ENCODE measurements around the gene LRRK1. TPM values are rescaled to one million over a fixed set of nuclear protein-coding genes. Genes with fewer than 3 reads are reported as not detected.

The LRRK1 gene
- polyA plus RNA-seq, 2 of the 4 experiments (the other 2 are of a cell fraction), result 12.2 to 17.7 TPM

DNA sequence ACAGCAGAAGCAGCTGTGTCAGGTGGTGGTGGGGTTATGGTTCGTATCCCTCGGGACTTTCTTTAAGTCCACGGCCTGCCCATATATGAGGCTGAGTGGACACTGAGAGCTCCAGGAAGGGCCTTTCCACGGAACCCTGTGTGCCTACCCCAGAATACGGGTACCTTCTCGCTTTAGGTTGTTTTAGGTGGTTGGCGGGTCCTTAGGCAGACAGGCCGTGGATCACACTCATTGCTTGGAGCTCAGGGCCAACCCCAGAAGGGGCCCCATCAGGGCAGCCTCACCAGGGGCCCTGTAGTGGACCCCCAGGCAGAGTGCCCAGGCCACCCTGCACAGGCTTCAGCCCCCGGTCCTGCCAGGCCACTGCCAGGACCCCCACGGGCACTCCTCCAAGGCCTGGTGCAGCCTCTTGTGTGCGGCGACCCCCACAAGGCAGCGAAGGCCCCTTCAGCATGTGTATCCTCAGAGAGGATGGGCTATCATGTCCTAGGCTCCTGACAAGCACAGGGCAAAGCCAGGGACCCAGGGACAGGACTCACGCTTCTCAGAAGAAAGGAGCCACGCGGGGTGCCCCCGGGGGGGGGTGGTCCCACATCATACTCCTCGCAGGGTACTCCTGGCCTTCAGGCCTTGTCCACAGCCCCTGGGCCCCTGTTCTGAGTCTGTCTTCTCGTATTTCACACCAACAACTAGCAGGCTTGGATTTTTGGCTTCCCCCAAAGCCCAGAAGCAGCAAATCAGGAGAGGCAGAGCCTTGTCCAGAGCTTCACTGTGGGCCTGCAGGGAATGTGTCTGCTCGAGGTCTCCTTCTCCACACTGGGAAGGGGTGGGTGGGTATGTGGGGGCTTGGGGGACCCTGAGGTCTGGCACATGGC lies 93.4 kb downstream of the LRRK1 start:
- no peak for TF ChIP-seq RNF2 (IDR thresholded peaks at IDR 0.05; ENCODE audit: borderline replicate concordance, low read depth)
- TF ChIP-seq, protein P1, sequence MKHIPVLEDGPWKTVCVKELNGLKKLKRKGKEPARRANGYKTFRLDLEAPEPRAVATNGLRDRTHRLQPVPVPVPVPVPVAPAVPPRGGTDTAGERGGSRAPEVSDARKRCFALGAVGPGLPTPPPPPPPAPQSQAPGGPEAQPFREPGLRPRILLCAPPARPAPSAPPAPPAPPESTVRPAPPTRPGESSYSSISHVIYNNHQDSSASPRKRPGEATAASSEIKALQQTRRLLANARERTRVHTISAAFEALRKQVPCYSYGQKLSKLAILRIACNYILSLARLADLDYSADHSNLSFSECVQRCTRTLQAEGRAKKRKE (CRISPR knock-in tag; IDR thresholded peaks at IDR 0.05; ENCODE audit: low read depth), result no peak
- no peak for TF ChIP-seq RFX5 (IDR thresholded peaks at IDR 0.05)
- TF ChIP-seq, protein P2, sequence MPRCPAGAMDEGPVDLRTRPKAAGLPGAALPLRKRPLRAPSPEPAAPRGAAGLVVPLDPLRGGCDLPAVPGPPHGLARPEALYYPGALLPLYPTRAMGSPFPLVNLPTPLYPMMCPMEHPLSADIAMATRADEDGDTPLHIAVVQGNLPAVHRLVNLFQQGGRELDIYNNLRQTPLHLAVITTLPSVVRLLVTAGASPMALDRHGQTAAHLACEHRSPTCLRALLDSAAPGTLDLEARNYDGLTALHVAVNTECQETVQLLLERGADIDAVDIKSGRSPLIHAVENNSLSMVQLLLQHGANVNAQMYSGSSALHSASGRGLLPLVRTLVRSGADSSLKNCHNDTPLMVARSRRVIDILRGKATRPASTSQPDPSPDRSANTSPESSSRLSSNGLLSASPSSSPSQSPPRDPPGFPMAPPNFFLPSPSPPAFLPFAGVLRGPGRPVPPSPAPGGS (IDR thresholded peaks at IDR 0.05), result no peak
- no peak for TF ChIP-seq MYC (IDR thresholded peaks at IDR 0.05; ENCODE audit: borderline replicate concordance, low read length)
- no peak for TF ChIP-seq TFCP2L1 (CRISPR knock-in tag; IDR thresholded peaks at IDR 0.05)
- no peak for TF ChIP-seq NPAS2 (CRISPR knock-in tag; IDR thresholded peaks at IDR 0.05; ENCODE audit: borderline replicate concordance)
- no peak for TF ChIP-seq TP53 (CRISPR knock-in tag; IDR thresholded peaks at IDR 0.05)
- no peak for TF ChIP-seq RARB (CRISPR knock-in tag; IDR thresholded peaks at IDR 0.05)
- TF ChIP-seq, protein P3, sequence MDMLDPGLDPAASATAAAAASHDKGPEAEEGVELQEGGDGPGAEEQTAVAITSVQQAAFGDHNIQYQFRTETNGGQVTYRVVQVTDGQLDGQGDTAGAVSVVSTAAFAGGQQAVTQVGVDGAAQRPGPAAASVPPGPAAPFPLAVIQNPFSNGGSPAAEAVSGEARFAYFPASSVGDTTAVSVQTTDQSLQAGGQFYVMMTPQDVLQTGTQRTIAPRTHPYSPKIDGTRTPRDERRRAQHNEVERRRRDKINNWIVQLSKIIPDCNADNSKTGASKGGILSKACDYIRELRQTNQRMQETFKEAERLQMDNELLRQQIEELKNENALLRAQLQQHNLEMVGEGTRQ (IDR thresholded peaks at IDR 0.05), result no peak
- no peak for TF ChIP-seq BHLHE40 (IDR thresholded peaks at IDR 0.05; ENCODE audit: low read depth, low read length)
- no peak for TF ChIP-seq MAZ (IDR thresholded peaks at IDR 0.05; ENCODE audit: borderline replicate concordance, low read depth, low read length)
- TF ChIP-seq POLR2A (IDR thresholded peaks at IDR 0.05; ENCODE audit: low read length), result no peak
- TF ChIP-seq HDAC2 (IDR thresholded peaks at IDR 0.05), result no peak
- no peak for TF ChIP-seq FOSB (CRISPR knock-in tag; IDR thresholded peaks at IDR 0.05)
- no peak for TF ChIP-seq FOXS1 (CRISPR knock-in tag; IDR thresholded peaks at IDR 0.05)
- no peak for TF ChIP-seq EHF (CRISPR knock-in tag; IDR thresholded peaks at IDR 0.05)
- TF ChIP-seq RAD21 (conservative IDR thresholded peaks at IDR 0.05 in 1 of 2, IDR thresholded peaks at IDR 0.05 in 1 of 2), result no peak
- Histone ChIP-seq H3K27ac (no peak overlapping the region), H3K4me2 (no peak overlapping the region), H3K4me3 (no peak overlapping the region), H3K4me1 (peaks cover 8% of the 10 kb centered on the region; the same call in 2 of the 3 replicates), H3K9me3 (no peaks in the 10 kb centered on the region)
- ChIA-PET POLR2A (interaction anchor here (0.8 to 1.2 kb wide), 2 partner anchors 53 to 239 kb away, joined by 3 to 5 read pairs; partner anchors contain the start of gene CHSY1), CTCF (interaction anchor here (0.5 to 23.5 kb wide), 15 partner anchors 9 to 676 kb away, joined by 3 to 950 read pairs (median 5); partner anchors contain the start of genes CHSY1 and LRRK1)
- WGBS (ENCODE audit: missing lambda C conversion rate), result 92% methylated on average over 11 of the region's 20 CpGs
- DNase-seq (ENCODE audit: low read depth in 1 of 2, low spot score in 1 of 2) (no peak), ATAC-seq (no peak), FAIRE-seq (no peak)

DNA sequence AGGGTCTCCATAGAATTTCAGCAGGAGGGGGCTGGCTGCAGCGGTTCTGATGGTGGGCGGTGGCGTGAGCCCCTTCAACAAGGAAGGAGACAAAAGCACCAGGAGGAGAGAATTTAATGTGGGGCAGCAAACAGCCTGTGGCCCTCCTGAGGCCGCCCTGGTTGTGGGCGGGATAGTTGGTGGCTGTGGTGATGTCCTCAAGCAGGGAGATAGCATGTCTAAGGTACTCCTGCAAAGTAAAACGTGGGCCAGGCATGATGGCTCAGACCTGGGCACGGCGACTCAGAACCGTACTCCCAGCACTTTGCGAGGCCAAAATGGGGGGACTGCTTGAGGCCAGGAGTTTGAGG lies 94.0 kb downstream of the LRRK1 start:
- ChIA-PET CTCF (interaction anchor here (0.5 to 23.5 kb wide), 13 partner anchors 9 to 676 kb away, joined by 3 to 950 read pairs (median 4); partner anchors contain the start of genes CHSY1 and LRRK1), POLR2A (no interaction called here)
- H3K4me1 ChIP-seq, result 0 out of 3 replicates have a peak, but pooled peaks cover 3% of the 10 kb centered on the region
- no peak overlapping the region for H3K4me3 ChIP-seq
- ATAC-seq (no peak), DNase-seq (ENCODE audit: low read depth in 1 of 2, low spot score in 1 of 2) (no peak), FAIRE-seq (no peak)
- no peak overlapping the region for H3K4me2 ChIP-seq
- TF ChIP-seq, protein P4, sequence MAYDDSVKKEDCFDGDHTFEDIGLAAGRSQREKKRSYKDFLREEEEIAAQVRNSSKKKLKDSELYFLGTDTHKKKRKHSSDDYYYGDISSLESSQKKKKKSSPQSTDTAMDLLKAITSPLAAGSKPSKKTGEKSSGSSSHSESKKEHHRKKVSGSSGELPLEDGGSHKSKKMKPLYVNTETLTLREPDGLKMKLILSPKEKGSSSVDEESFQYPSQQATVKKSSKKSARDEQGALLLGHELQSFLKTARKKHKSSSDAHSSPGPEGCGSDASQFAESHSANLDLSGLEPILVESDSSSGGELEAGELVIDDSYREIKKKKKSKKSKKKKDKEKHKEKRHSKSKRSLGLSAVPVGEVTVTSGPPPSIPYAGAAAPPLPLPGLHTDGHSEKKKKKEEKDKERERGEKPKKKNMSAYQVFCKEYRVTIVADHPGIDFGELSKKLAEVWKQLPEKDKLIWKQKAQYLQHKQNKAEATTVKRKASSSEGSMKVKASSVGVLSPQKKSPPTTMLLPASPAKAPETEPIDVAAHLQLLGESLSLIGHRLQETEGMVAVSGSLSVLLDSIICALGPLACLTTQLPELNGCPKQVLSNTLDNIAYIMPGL (CRISPR knock-in tag; IDR thresholded peaks at IDR 0.05; ENCODE audit: borderline replicate concordance), result no peak
- TF ChIP-seq RARB (CRISPR knock-in tag; IDR thresholded peaks at IDR 0.05) (no peak), RNF2 (IDR thresholded peaks at IDR 0.05; ENCODE audit: borderline replicate concordance, low read depth) (no peak), FOSL2 (IDR thresholded peaks at IDR 0.05) (no peak), FOSL2 (CRISPR knock-in tag; IDR thresholded peaks at IDR 0.05) (no peak), ZC3H11A (IDR thresholded peaks at IDR 0.05) (no peak), MAZ (IDR thresholded peaks at IDR 0.05; ENCODE audit: borderline replicate concordance, low read depth, low read length) (no peak), KDM5A (IDR thresholded peaks at IDR 0.05) (no peak), NFE2L2 (conservative IDR thresholded peaks at IDR 0.05; ENCODE audit: low read length) (no peak), HOXB13 (CRISPR knock-in tag; IDR thresholded peaks at IDR 0.05; ENCODE audit: low read depth) (no peak)
- no peaks in the 10 kb centered on the region for H3K9me3 ChIP-seq
- H3K27ac ChIP-seq, result no peak overlapping the region
- WGBS (ENCODE audit: missing lambda C conversion rate), result 93% methylated on average over 10 of the region's 10 CpGs

Measured in A549 (cell line).